IMR-90 (cell line): ENCODE measurements around the gene ARHGAP24.

Source experiments
- CTCF ChIP-seq: conservative IDR thresholded peaks from 2 replicates; pipeline ENCODE4 v1.5.1; 2012; ENCODE audit warnings: mild to moderate bottlenecking, low read depth, low read length, improper control_type of control experiment
- MXI1 ChIP-seq: IDR thresholded peaks from 2 replicates; pipeline ENCODE4 v1.6.1; 2012; ENCODE audit warnings: low read depth, mild to moderate bottlenecking, low read length, moderate library complexity, borderline replicate concordance

- TF ChIP-seq CTCF (no peak), MXI1 (no peak)
Observed at GRCh38 chr4:86050496-86050895, 575.5 kb downstream of the ARHGAP24 start.
